AML-193 (cell line): ENCODE measurements around the gene YOD1.

Source experiments
- DNase-seq, 2 experiments: peaks; one replicate each; lab custom pipeline; 2025; lab: John Stamatoyannopoulos, UW

Gene YOD1

GRCh38 chr1:207025146-207025880, 25.7 kb downstream of the YOD1 start:
- no peak for DNase-seq

GRCh38 chr1:207024202-207025145, 26.5 kb downstream of the YOD1 start:
- no peak for DNase-seq

DNA sequence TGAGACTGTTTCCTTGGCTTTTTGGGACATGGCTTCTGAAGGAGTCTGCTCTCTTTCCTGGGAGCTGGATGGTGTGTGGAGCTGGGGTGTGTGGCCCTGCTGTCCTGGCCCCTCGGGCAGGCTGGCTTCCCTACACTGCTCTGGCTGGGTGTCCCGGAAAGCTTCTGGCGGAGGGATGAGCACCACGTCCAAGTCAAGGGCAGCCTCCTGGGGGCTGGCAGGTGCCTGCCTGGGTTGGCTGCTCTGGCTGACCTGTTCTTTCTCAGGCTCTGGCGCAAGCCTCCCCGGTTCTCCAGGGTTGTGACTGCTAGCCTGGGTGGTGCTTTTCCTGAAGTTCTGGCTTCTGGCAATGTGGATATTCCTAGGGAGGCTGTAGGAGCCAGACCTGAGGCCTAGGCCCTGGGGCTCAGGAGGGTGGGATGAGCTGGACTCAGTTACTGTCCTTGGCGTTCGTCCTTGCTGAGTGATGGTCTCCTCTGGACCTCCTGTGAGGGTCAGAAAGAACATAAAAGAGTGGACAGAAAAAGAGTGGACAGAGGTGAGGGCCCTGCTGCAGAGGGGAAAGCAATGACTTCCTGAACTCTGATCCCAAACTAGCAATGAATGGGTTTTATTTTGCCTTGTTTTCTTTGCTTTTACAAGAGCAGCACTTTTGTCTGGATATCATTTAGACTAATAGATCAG, 27.9 kb downstream of the YOD1 start:
- no peak for DNase-seq

DNA sequence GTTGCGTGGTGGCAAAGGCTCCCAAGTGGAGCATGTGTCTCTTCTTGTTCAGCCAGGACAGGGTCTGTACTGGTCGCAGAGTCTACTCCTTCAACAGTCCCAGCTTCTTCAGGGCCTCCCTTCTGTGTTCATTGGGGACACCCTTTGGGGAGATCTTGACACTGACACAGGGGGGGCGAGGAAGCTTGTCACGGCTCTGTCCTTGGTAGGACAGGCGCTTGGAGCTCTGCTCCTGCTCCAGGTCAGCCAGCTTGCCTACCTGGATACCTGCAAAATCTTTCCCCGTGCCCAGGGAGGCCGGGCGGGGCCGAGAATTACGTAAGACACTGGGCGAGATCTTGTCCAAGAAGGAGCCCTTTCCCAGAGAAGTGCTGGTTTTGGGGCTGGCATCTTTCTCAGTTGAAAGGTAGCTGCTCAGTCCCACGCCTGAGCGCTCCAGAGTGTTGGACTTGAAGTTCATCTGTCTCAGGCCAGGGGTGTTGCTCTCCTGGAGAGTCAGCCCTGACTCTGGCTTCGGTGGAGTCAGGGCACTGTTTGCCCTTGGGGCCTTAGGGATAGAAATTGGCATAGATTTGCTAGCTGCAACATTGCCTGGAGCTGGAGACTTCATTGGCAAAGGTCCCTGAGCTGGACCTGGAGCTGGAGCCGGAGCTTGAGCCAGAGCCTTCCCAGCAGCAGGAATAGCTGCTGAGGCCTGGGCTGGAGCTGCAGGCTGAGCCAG, 29.0 kb downstream of the YOD1 start:
- no peak for DNase-seq

DNA sequence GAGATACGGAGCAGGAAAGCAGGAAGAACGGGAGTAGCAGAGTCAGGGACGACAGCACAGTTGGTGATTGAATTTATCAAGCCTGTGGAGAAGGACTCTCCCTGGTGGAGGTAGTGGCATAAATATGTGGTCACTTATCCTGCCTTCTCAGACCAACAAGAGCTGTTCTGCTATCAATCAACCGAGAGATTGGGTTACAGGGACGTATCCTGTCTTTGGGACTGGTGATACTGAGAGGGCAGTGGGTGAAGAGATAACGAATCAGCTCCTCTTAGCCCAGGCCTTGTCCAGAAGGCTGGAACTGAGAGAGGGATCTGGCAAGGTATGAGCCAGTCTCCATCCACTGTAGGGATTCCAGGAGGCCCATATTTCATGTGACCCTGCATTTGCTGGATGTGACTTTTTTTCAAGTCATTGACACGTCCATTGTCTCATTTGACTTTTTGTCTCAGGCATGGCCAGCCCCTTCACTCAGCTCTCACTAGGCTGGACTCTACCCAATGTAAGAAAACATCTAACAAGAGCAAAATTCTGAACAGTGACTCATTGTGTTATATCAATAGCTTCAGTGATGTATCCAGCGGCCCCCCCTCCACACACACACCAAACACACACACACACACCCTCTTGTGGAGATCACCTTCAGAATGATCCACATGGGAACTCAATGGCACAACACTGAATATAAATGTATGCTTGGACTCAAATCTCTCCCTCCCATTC, 29.7 kb downstream of the YOD1 start:
- DNase-seq = no peak

GRCh38 chr1:207020709-207021107, 30.3 kb downstream of the YOD1 start:
- DNase-seq = no peak

- no peak for DNase-seq
These were observed 30.8 kb downstream of the YOD1 start for GRCh38 chr1:207020065-207020708.

DNA sequence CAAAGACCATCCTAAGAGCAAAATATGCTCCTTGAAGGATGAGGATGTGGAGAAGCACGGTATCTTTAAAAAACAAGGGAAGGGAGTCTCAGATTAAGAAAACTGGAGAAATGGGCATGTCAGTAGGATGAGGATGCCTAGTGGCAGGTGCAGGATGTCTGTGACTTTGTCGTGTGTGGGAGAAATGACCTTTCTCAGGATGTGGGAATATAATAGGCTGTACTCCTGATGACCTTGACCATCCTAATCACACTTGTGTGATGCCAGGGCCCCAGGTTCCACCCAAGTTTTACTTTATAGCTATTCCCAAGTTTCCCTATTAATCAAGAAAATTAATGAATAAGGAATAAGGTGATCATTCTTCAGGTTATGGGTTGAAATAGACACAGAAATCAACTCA, 31.3 kb downstream of the YOD1 start:
- no peak for DNase-seq

DNA sequence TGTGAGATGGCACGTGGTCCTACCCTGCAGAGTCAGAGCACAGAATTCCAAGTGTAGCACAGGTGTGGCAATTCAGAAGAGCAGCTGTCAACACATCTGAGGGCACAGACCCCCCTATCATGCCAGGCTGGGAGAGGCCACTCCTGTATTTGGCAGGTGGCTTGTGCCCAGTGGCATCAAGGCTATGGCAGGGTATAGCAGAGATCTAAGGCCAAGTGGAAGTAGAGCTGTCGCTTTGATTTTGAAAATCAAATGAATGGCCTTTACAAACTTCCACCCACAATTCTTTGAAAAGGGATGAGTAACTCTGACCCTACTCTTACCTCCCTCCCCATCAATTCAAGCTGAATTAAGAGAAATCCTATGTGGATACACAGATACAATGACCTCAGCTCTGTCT, 31.8 kb downstream of the YOD1 start:
- no peak for DNase-seq

- no peak for DNase-seq
These were observed 32.3 kb downstream of the YOD1 start for GRCh38 chr1:207018707-207019106.

DNA sequence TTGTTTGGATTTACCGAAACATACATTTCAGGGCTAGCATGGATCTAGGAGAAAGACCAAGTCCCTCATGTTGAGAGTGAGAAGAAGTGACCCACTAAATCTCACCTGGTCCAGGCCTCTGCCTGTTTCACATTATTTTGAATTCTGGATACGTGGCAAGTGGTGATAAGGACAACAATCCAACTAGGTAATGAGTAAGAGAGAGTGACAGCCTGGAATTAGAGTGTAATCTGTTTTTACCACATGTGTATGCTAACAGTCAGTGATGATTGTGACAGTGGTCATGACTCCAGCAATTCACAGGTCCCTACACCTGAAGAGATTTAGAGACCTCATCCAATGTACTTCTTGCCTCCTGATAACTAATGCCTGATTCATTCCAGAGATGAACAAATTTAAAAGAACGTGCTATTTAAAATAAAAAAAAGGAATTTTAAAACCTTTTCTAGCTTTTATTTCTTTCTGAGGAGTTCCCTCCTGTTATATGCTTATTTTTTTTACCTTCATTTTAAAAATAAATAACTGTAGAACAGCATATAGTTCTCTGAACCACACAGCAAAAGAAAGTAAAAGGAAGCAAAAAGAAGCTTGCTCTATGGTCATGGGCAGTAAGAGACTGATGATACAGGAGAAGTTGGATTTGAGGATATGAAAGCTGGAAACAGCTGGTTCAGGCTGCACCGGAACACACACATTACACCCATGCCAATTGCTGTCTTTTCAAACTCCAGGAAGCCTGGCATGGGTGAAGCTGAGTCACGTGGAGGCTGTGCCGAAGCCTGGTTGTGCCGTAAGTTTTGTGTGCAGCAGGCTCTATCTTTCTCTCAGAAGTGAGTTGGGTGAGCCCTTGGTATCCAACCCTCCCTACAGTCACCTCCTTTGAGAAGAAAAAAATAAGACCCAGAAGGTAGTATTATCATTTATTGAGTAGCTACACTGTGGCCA, 33.1 kb downstream of the YOD1 start:
- DNase-seq = no peak

GRCh38 chr1:207015791-207016190, 35.2 kb downstream of the YOD1 start:
- DNase-seq = no peak

DNA sequence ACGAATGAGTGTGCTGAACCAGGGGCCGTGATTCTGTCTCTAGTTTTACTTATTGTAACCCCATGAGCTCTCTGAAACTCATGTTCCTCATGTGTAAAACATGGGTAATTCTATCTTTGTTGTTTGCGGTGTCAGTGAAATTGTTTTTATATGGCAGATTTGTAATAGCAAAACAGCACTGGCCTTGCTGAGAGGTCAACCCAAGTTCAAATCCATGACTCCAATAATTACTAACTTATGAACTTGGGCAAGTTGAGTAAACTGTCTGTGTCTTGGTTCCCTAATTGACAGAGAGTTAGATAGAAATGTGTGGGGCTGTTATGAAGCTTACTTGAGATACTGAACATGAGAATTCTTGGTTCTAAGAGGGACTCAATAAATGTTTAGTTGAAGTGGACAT, 36.3 kb downstream of the YOD1 start:
- DNase-seq = no peak

DNA sequence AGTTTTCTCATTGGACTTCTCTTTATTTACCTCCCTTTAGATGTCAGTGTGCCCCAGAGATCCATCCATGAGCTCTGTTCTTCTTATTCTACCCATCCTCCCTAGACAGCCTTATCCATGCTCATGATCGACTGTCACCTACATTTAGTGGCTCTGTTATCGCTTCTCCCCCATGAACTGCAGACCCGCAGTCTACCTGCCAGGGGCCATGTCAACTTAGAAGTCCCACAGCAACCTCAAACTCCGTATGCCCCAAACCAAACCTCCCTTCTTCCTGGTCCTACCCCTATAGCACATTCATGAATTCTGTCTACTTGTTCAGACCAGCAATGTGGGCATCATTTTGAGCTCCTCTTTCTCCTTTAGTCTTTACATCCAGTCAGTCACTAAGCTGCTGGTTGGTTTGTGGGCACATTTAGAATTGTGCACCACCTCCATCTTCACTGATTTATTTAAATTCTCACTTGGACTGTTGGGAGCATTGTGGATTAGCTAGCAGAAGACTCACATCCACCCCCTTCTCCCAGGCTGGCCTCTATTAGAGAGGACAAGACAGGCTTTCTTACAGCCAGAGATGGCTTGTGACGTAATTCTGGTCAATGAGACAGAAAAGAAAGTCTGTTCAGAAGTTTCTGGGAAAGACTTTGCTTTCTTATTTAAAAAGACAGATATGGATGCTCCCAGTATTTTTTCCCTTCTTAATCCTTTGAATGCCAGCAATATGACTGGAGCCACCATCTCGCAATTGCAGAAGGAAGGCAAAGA, 37.5 kb downstream of the YOD1 start:
- DNase-seq = no peak

DNA sequence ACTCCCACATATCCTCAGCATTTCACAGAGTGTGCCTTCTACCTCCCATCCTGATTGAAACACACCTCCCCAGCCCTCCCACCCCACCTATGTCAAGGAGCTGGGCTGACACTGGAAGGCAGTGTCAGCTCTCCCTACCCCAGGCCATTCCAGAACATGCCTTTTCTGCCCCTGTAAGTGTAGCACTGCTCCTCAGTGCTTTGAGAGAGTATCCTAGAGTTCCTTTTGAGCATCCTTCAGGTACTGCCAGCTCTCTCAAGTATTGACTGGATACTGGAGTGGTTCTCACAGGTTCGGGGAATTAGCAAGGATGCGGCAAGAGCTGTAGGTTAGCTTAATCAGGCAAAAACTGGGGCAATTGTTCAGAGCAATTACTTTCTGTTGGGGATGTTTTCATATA, 40.3 kb downstream of the YOD1 start:
- DNase-seq = no peak

GRCh38 chr1:207009945-207010344, 41.1 kb downstream of the YOD1 start:
- no peak for DNase-seq

GRCh38 chr1:207009182-207009850, 41.7 kb downstream of the YOD1 start:
- no peak for DNase-seq

DNA sequence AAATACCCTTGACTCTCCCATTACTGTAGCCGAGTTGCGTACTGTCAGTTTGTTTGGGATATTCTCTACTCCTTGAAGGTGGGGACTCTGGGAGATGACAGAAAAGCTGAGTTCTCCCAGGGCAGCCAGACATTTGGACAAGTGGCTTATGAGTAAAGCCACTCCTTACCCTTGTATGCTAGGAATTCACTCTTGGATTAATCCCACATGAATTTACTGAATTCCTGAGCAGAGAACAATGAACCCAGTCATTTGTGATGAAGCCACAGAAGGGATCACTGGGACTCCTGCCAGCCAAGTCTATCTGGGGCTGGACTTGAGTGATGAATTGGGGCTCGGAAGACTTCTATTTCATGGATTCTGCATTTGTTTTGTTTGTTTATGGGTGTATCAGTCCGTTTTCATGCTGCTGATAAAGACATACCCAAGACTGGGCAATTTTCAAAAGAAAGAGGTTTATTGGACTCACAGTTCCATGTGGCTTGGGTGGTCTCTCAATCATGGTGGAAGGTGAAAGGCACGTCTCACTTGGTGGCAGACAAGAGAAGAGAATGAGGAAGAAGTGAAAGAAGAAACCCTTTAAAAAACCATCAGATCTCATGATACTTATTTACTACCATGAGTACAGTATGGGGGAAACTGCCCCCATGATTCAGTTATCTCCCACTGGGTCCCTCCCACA, 43.5 kb downstream of the YOD1 start:
- DNase-seq = no peak
